H9 (cell line): Measurements from ENCODE around the gene CCDC85A. TPM values are rescaled to one million over a fixed set of nuclear protein-coding genes. Genes with fewer than 3 reads are reported as not detected.

ENCODE experiments used
- DNase-seq: peaks from one replicate; pipeline ENCODE4 v3.0.0-alpha.2; 2017
- H2AFZ ChIP-seq: one replicate; pipeline ENCODE4 v1.6.1; 2013; ENCODE audit warnings: mild to moderate bottlenecking, low read length, control low read depth, moderate library complexity
- H2AK5ac ChIP-seq: 2 replicates; pipeline ENCODE4 v1.6.1; 2013; ENCODE audit warnings: low read length, control low read depth, mixed read lengths; ENCODE audit not compliant: insufficient read length
- H2BK120ac ChIP-seq: one replicate; pipeline ENCODE4 v1.6.1; 2013; ENCODE audit warnings: low read depth, mild to moderate bottlenecking, low read length, control low read depth, inconsistent platforms; ENCODE audit not compliant: poor library complexity, severe bottlenecking
- H2BK12ac ChIP-seq: 2 replicates; pipeline ENCODE4 v1.6.1; 2013; ENCODE audit warnings: low read length, control low read depth, mixed read lengths, low read depth; ENCODE audit not compliant: insufficient read length
- H2BK15ac ChIP-seq: 2 replicates; pipeline ENCODE4 v1.6.1; 2013; ENCODE audit warnings: low read depth, low read length, control low read depth
- H2BK20ac ChIP-seq: one replicate; pipeline ENCODE4 v1.6.1; 2013; ENCODE audit warnings: low read depth, mild to moderate bottlenecking, low read length, control low read depth, inconsistent platforms; ENCODE audit not compliant: poor library complexity, severe bottlenecking
- H2BK5ac ChIP-seq: 2 replicates; pipeline ENCODE4 v1.6.1; 2013; ENCODE audit warnings: low read length, control low read depth, mixed read lengths; ENCODE audit not compliant: insufficient read length
- H3K14ac ChIP-seq: 2 replicates; pipeline ENCODE4 v1.6.1; 2013; ENCODE audit warnings: low read length, control low read depth; ENCODE audit not compliant: insufficient read depth
- H3K18ac ChIP-seq: 2 replicates; pipeline ENCODE4 v1.6.1; 2013; ENCODE audit warnings: low read depth, mild to moderate bottlenecking, mixed read lengths, low read length, control low read depth; ENCODE audit not compliant: insufficient read length
- H3K23ac ChIP-seq: 2 replicates; pipeline ENCODE4 v1.6.1; 2013; ENCODE audit warnings: low read length, control low read depth, mixed read lengths, low read depth; ENCODE audit not compliant: insufficient read length
- H3K23me2 ChIP-seq: 2 replicates; pipeline ENCODE4 v1.6.1; 2013; ENCODE audit warnings: low read depth, mild to moderate bottlenecking, mixed read lengths, low read length, control low read depth; ENCODE audit not compliant: insufficient read length, poor library complexity, severe bottlenecking
- H3K27ac ChIP-seq: 2 replicates; pipeline ENCODE4 v1.5.1; 2013; ENCODE audit warnings: low read length, control low read depth, mixed read lengths, low read depth; ENCODE audit not compliant: insufficient read length
- H3K27me3 ChIP-seq: 2 replicates; pipeline ENCODE4 v1.6.1; 2013; ENCODE audit warnings: low read length, control low read depth, inconsistent platforms; ENCODE audit not compliant: insufficient read depth
- H3K4ac ChIP-seq: 2 replicates; pipeline ENCODE4 v1.6.1; 2013; ENCODE audit warnings: low read depth, mild to moderate bottlenecking, control low read depth, inconsistent platforms, low read length, moderate library complexity
- H3K4me1 ChIP-seq: 2 replicates; pipeline ENCODE4 v1.6.1; 2013; ENCODE audit warnings: low read length, control low read depth, inconsistent platforms; ENCODE audit not compliant: insufficient read depth
- H3K4me2 ChIP-seq: 2 replicates; pipeline ENCODE4 v1.6.1; 2013; ENCODE audit warnings: low read length, control low read depth, mixed read lengths; ENCODE audit not compliant: insufficient read length, insufficient read depth
- H3K56ac ChIP-seq: 2 replicates; pipeline ENCODE4 v1.6.1; 2013; ENCODE audit warnings: low read depth, mild to moderate bottlenecking, mixed read lengths, low read length, control low read depth; ENCODE audit not compliant: insufficient read length
- H3K79me1 ChIP-seq: 2 replicates; pipeline ENCODE4 v1.6.1; 2013; ENCODE audit warnings: low read depth, mild to moderate bottlenecking, moderate library complexity, low read length, control low read depth, inconsistent platforms; ENCODE audit not compliant: insufficient read depth, poor library complexity, severe bottlenecking
- H3K79me2 ChIP-seq: 2 replicates; pipeline ENCODE4 v1.6.1; 2013; ENCODE audit warnings: low read length, control low read depth, inconsistent platforms; ENCODE audit not compliant: insufficient read depth
- H3K9ac ChIP-seq: 2 replicates; pipeline ENCODE4 v1.6.1; 2013; ENCODE audit warnings: low read length, control low read depth, mixed read lengths; ENCODE audit not compliant: insufficient read length; ENCODE audit errors: extremely low read depth
- H3K9me3 ChIP-seq: one replicate; pipeline ENCODE4 v1.6.1; 2013; ENCODE audit warnings: low read depth, low read length, inconsistent platforms; ENCODE audit not compliant: control insufficient read depth
- H3T11ph ChIP-seq: one replicate; pipeline ENCODE4 v1.6.1; 2013; ENCODE audit warnings: mild to moderate bottlenecking, low read length, control low read depth, inconsistent platforms
- H4K20me1 ChIP-seq: one replicate; pipeline ENCODE4 v1.6.1; 2013; ENCODE audit not compliant: control insufficient read depth, insufficient read length, insufficient read depth
- H4K5ac ChIP-seq: 2 replicates; pipeline ENCODE4 v1.6.1; 2013; ENCODE audit warnings: low read depth, mild to moderate bottlenecking, mixed read lengths, low read length, control low read depth; ENCODE audit not compliant: insufficient read length
- H4K8ac ChIP-seq: replicated peaks from 2 replicates; pipeline ENCODE4 v1.6.1; 2013; ENCODE audit warnings: low read length, control low read depth, mixed read lengths, low read depth; ENCODE audit not compliant: insufficient read length
- H4K91ac ChIP-seq: 2 replicates; pipeline ENCODE4 v1.6.1; 2013; ENCODE audit warnings: low read depth, mild to moderate bottlenecking, moderate library complexity, mixed read lengths, low read length, control low read depth; ENCODE audit not compliant: insufficient read length
- H3K27ac Mint-ChIP-seq, 3 experiments: 2 replicates in 2 of 3; 3 replicates in 1 of 3; pipeline ENCODE4 v1.8.0; 2020 to 2021; ENCODE audit warnings: mixed read lengths in 3 of 3, mild to moderate bottlenecking in 1 of 3, moderate library complexity in 1 of 3
- H3K27me3 Mint-ChIP-seq: 2 replicates; pipeline ENCODE4 v1.8.0; 2021; ENCODE audit warnings: low read depth, mild to moderate bottlenecking, moderate library complexity, mixed read lengths
- H3K36me3 Mint-ChIP-seq, 3 experiments: 2 replicates in 2 of 3; 3 replicates in 1 of 3; pipeline ENCODE4 v1.8.0; 2020 to 2021; ENCODE audit warnings: low read depth in 3 of 3, mixed read lengths in 3 of 3; ENCODE audit not compliant: insufficient read depth in 1 of 3
- H3K4me1 Mint-ChIP-seq, 2 experiments: 2 replicates each; pipeline ENCODE4 v1.8.0; 2020; ENCODE audit warnings: mixed read lengths in 2 of 2
- H3K4me3 Mint-ChIP-seq, 2 experiments: 2 replicates in 1 of 2; 3 replicates in 1 of 2; pipeline ENCODE4 v1.8.0; 2020 to 2021; ENCODE audit warnings: mild to moderate bottlenecking in 2 of 2, mixed read lengths in 2 of 2, moderate library complexity in 1 of 2
- H3K9me3 Mint-ChIP-seq, 2 experiments: 2 replicates in 1 of 2; 3 replicates in 1 of 2; pipeline ENCODE4 v1.8.0; 2020; ENCODE audit warnings: mild to moderate bottlenecking in 2 of 2, mixed read lengths in 2 of 2, moderate library complexity in 1 of 2
- WGBS: extraction: QIAGEN DNeasy Blood & Tissue Kit; methylation state at CpG from one replicate; pipeline ENCODE4 v1.1.7; 2013; ENCODE audit warnings: missing lambda C conversion rate, low lambda C conversion rate, mixed read lengths; ENCODE audit not compliant: insufficient read length; ENCODE audit errors: extremely low coverage; 5-methylcytosine and 5-hydroxymethylcytosine counted together
- total RNA-seq: library from RNA; stranded (reverse); gene quantifications from 2 replicates; pipeline ENCODE4 v1.2.1, GENCODE V29; 2021
- TF ChIP-seq, protein P1 (sequence below): fragments of 200-600 bp; sonication (generic); conservative IDR thresholded peaks from 3 replicates; pipeline ENCODE4 v1.8.0; 2021; ENCODE audit warnings: antibody characterized with exemption, mild to moderate bottlenecking

Gene CCDC85A
- total RNA-seq, 1 experiment from 2014 or later: 0.17 TPM

DNA sequence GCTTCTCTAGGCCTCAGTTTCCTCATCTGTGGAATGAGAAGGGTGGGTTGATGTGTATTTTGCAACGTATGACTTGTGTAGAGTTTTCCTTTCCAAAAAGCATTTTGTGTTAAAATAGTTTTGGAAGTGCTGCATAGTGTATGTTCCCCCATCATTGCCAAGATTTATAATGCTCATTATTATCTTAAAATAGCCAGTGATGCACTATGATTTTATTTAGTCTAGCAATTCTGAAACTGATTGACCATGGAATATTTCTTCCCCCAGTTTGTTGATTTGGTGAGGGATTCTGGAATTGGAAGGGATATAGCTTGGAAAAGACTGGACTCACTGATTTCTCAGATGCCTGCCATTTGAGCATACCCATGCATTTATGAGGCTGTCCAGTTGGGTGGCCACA lies 130.6 kb downstream of the CCDC85A start:
- no peaks in the 10 kb centered on the region for H3K79me2 ChIP-seq

More for the DNA sequence above, 130.6 kb downstream of the CCDC85A start:
- no peaks in the 10 kb centered on the region for H3K27me3 Mint-ChIP-seq
- Histone ChIP-seq H4K8ac (no peak overlapping the region), H2BK120ac (no peak overlapping the region), H2BK15ac (no peak overlapping the region), H3K4ac (no peak overlapping the region), H2BK12ac (no peak overlapping the region), H3K9ac (no peak overlapping the region), H3K56ac (no peak overlapping the region), H3T11ph (no peak overlapping the region), H4K20me1 (no peaks in the 10 kb centered on the region), H3K9me3 (no peaks in the 10 kb centered on the region), H2AFZ (no peak overlapping the region), H3K23me2 (no peaks in the 10 kb centered on the region), H3K4me1 (peaks cover 2% of the 10 kb centered on the region; the same call in 1 of the 2 replicates), H3K27me3 (no peaks in the 10 kb centered on the region), H2AK5ac (no peak overlapping the region), H3K14ac (no peak overlapping the region), H3K79me1 (no peaks in the 10 kb centered on the region), H3K23ac (no peak overlapping the region), H2BK5ac (no peak overlapping the region), H4K5ac (no peak overlapping the region), H4K91ac (no peak overlapping the region), H3K27ac (no peak overlapping the region), H2BK20ac (no peak overlapping the region), H3K18ac (no peak overlapping the region), H3K4me2 (no peak overlapping the region)
- DNase-seq: no peak
- no peaks in the 10 kb centered on the region for H3K9me3 Mint-ChIP-seq
- TF ChIP-seq, protein P1, sequence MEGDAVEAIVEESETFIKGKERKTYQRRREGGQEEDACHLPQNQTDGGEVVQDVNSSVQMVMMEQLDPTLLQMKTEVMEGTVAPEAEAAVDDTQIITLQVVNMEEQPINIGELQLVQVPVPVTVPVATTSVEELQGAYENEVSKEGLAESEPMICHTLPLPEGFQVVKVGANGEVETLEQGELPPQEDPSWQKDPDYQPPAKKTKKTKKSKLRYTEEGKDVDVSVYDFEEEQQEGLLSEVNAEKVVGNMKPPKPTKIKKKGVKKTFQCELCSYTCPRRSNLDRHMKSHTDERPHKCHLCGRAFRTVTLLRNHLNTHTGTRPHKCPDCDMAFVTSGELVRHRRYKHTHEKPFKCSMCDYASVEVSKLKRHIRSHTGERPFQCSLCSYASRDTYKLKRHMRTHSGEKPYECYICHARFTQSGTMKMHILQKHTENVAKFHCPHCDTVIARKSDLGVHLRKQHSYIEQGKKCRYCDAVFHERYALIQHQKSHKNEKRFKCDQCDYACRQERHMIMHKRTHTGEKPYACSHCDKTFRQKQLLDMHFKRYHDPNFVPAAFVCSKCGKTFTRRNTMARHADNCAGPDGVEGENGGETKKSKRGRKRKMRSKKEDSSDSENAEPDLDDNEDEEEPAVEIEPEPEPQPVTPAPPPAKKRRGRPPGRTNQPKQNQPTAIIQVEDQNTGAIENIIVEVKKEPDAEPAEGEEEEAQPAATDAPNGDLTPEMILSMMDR: no peak
- no CpG with 5 or more reads among the region's 1 CpG for WGBS
- no peak overlapping the region for H3K27ac Mint-ChIP-seq
- peaks cover 4% of the 10 kb centered on the region in 2 experiments; a peak in 3 of 4 replicates for H3K4me1 Mint-ChIP-seq
- H3K4me3 Mint-ChIP-seq: no peak overlapping the region
- H3K36me3 Mint-ChIP-seq: no peaks in the 10 kb centered on the region
